Measurements from ENCODE around the gene KLRK1. TPM values are rescaled to one million over a fixed set of nuclear protein-coding genes. Genes with fewer than 3 reads are reported as not detected.
"Not testable (repeated sequence)": the region's sequence is repeated elsewhere in the genome, so short reads cannot be mapped to it uniquely, and the experiment has no call there.

Gene KLRK1
- total RNA-seq, 1 experiment from 2014 or later, result 2.3 TPM

DNA sequence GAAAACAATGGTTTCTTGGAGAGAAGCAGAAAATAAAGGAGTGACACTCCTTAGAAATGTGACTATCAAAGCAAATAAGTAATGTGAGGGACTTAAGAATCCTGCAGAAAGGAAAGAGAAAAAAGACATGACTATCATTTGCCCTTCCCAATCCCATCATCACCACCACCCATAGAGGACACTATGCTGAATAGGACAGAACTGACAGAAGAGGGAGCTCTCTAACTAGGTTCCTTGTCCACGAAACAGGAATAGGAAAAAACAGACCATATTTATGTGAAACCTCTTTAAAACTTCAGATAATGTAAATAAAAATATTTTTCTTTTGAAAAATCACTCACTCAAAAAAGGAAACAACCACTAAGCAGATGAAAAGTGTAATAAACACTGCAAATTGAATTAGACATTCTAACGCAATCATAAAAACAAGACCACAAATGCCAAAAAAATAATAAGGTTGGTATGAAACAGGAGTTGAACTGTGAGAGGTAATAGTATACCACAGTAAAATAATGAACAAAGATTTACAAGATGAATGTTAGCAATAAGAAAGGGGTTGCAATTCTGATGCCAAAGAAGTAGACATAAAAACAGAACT is 58.1 kb downstream of the KLRK1 start:
- peak; percentile 72 for DNase-seq (ENCODE audit: unreplicated experiment)
- Mint-ChIP-seq H3K9me3 (ENCODE audit: unreplicated experiment) (peaks cover 5% of the 10 kb centered on the region), H3K4me3 (ENCODE audit: unreplicated experiment) (no peak overlapping the region), H3K36me3 (ENCODE audit: insufficient read depth, unreplicated experiment) (no peaks in the 10 kb centered on the region), H3K27me3 (ENCODE audit: insufficient read depth, unreplicated experiment) (no peaks in the 10 kb centered on the region), H3K27ac (ENCODE audit: low read depth, unreplicated experiment) (no peak overlapping the region), H3K4me1 (ENCODE audit: insufficient read depth, unreplicated experiment) (peaks cover 22% of the 10 kb centered on the region)
- intact Hi-C loops (cut with micrococcal nuclease), result loop anchor here (1.0 kb wide), 5 partner anchors 33 to 343 kb away; partner anchors contain the start of gene STYK1
- CTCF ChIA-PET, result interaction anchor here (0.6 to 3.6 kb wide), 10 partner anchors 9 to 932 kb away, joined by 3 to 32 read pairs (median 5); no protein-coding TSS in a partner anchor
- TF ChIP-seq, protein P1, sequence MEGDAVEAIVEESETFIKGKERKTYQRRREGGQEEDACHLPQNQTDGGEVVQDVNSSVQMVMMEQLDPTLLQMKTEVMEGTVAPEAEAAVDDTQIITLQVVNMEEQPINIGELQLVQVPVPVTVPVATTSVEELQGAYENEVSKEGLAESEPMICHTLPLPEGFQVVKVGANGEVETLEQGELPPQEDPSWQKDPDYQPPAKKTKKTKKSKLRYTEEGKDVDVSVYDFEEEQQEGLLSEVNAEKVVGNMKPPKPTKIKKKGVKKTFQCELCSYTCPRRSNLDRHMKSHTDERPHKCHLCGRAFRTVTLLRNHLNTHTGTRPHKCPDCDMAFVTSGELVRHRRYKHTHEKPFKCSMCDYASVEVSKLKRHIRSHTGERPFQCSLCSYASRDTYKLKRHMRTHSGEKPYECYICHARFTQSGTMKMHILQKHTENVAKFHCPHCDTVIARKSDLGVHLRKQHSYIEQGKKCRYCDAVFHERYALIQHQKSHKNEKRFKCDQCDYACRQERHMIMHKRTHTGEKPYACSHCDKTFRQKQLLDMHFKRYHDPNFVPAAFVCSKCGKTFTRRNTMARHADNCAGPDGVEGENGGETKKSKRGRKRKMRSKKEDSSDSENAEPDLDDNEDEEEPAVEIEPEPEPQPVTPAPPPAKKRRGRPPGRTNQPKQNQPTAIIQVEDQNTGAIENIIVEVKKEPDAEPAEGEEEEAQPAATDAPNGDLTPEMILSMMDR (IDR thresholded peaks at IDR 0.05; ENCODE audit: unreplicated experiment), result peak; percentile 63
- BruUV-seq (replicated peaks), result no TSS peak
- POLR2A ChIA-PET, result interaction anchor here (0.7 to 2.0 kb wide), 3 partner anchors 35 to 66 kb away, joined by 3 to 4 read pairs (median 4); no protein-coding TSS in a partner anchor

DNA sequence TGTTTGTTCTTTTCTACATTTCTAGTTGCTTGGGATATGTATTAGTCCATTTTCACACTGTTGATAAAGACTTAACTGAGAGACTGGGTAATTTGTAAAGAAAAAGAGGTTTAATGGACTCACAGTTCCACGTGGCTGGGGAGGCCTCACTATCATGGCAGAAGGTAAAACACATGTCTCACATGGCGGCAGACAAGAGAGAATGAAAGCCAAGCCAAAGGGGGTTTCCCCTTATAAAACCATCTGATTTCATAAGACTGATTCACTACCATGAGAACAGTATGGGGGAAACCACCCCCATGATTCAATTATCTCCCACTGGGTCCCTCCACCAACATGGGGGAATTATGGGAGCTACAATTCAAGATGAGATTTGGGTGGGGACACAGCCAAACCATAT is 61.1 kb downstream of the KLRK1 start:
- BruUV-seq (replicated peaks); H3K4me1 Mint-ChIP-seq (ENCODE audit: insufficient read depth, unreplicated experiment); H3K4me3 Mint-ChIP-seq (ENCODE audit: unreplicated experiment); H3K27ac Mint-ChIP-seq (ENCODE audit: low read depth, unreplicated experiment); DNase-seq (ENCODE audit: unreplicated experiment); H3K27me3 Mint-ChIP-seq (ENCODE audit: insufficient read depth, unreplicated experiment); H3K36me3 Mint-ChIP-seq (ENCODE audit: insufficient read depth, unreplicated experiment); H3K9me3 Mint-ChIP-seq (ENCODE audit: unreplicated experiment); POLR2A ChIA-PET; intact Hi-C loops (cut with micrococcal nuclease): not testable (repeated sequence)
- CTCF ChIA-PET, result interaction anchor here (1.2 to 1.8 kb wide), 3 partner anchors 92 to 166 kb away, joined by 3 to 6 read pairs (median 5); no protein-coding TSS in a partner anchor

Other genes starting within 250 kb of the KLRK1 start
- gene OLR1, start 217.9 kb downstream of the KLRK1 start, total RNA-seq (2022), result 0.25 TPM in 1 of 2 replicates, not detected in the other
- not detected in 2 replicates for gene TMEM52B, start 211.0 kb downstream of the KLRK1 start, total RNA-seq (2022)
- 19.7 and 28.1 TPM in 2 replicates for gene GABARAPL1, start 177.2 kb downstream of the KLRK1 start, total RNA-seq (2022)
- gene KLRD1, start 82.2 kb downstream of the KLRK1 start, total RNA-seq (2022), result not detected in 2 replicates
- gene KLRC4, start 19.7 kb upstream of the KLRK1 start, total RNA-seq (2022), result 0.66 and 0.84 TPM in 2 replicates
- 0.81 and 2.3 TPM in 2 replicates for gene KLRC3, start 30.6 kb upstream of the KLRK1 start, total RNA-seq (2022)
- gene KLRC2, start 46.0 kb upstream of the KLRK1 start, total RNA-seq (2022), result 1.9 and 5.2 TPM in 2 replicates
- gene KLRC1, start 63.3 kb upstream of the KLRK1 start, total RNA-seq (2022), result not detected in 2 replicates
- 7.9 and 9.3 TPM in 2 replicates for gene EIF2S3B, start 115.8 kb upstream of the KLRK1 start, total RNA-seq (2022)
- gene MAGOHB, start 223.6 kb upstream of the KLRK1 start, total RNA-seq (2022), result 36.8 and 44.5 TPM in 2 replicates